T-cell (primary cell): Measurements from ENCODE around the gene ORC6. TPM values are rescaled to one million over a fixed set of nuclear protein-coding genes. Genes with fewer than 3 reads are reported as not detected.

ENCODE experiments used
- ATAC-seq, 4 experiments: fragments of 200-7000 bp in 3 of 4; fragments of 150-1000 bp in 1 of 4; cut with Tn5 transposase; replicated peaks in 1 of 4; 1 replicate in 3 of 4; 2 replicates in 1 of 4; pipeline ENCODE4 v1.10.0; 2021; ENCODE audit warnings: moderate library complexity in 3 of 4, mild to moderate bottlenecking in 2 of 4, moderate number of reproducible peaks in 1 of 4
- CTCF ChIA-PET, 2 donors: fragments of 300-600 bp; sonication (Branson Sonifier 250); formaldehyde crosslinking; loops; one replicate each; lab custom pipeline; 2022; ENCODE audit warnings: antibody characterized with exemption in 2 of 2; lab: Charles Lee
- POLR2A ChIA-PET, 2 donors: fragments of 300-600 bp; sonication (Branson Sonifier 250); formaldehyde crosslinking; loops; one replicate each; lab custom pipeline; 2022; ENCODE audit warnings: antibody characterized with exemption in 2 of 2; lab: Charles Lee
- DNase-seq, 35 experiments: peaks; one replicate each; pipeline versions ENCODE4 v3.0.0 to v3.0.0-alpha.2; 2013 to 2023
- H3K27ac ChIP-seq: one replicate; pipeline ENCODE4 v1.5.1; 2013; ENCODE audit warnings: low read length
- H3K27me3 ChIP-seq, 2 experiments: replicated peaks in 1 of 2; 1 replicate in 1 of 2; 2 replicates in 1 of 2; pipeline versions ENCODE4 v1.6.1 to v1.7.0; 2013; ENCODE audit warnings: low read length in 1 of 2, mixed read lengths in 1 of 2; ENCODE audit not compliant: control insufficient read depth in 2 of 2, insufficient read depth in 2 of 2; ENCODE audit errors: extremely low read depth in 1 of 2
- H3K36me3 ChIP-seq, 2 donors: 1 replicate in 1 of 2; 2 replicates in 1 of 2; pipeline versions ENCODE4 v1.6.1 to v1.7.0; 2013; ENCODE audit warnings: low read length in 1 of 2; ENCODE audit not compliant: control insufficient read depth in 2 of 2, insufficient read depth in 1 of 2; ENCODE audit errors: extremely low read depth in 1 of 2
- H3K4me1 ChIP-seq, 2 experiments: 1 replicate in 1 of 2; 2 replicates in 1 of 2; pipeline versions ENCODE4 v1.6.1 to v1.7.0; 2013; ENCODE audit warnings: low read length in 2 of 2, mixed read lengths in 1 of 2; ENCODE audit not compliant: insufficient read depth in 2 of 2, control insufficient read depth in 1 of 2; ENCODE audit errors: extremely low read depth in 1 of 2
- H3K4me3 ChIP-seq, 2 donors: 1 replicate in 1 of 2; 2 replicates in 1 of 2; pipeline versions ENCODE4 v1.5.1 to v1.7.0; 2013; ENCODE audit warnings: mild to moderate bottlenecking in 2 of 2, low read length in 1 of 2, moderate library complexity in 1 of 2; ENCODE audit not compliant: control insufficient read depth in 1 of 2; ENCODE audit errors: extremely low read depth in 1 of 2
- H3K9me3 ChIP-seq: 2 replicates; pipeline ENCODE4 v1.7.0; 2013
- H3K27ac Mint-ChIP-seq, 2 donors: one replicate each; pipeline ENCODE4 v1.8.0; 2020 to 2021; ENCODE audit warnings: mild to moderate bottlenecking in 2 of 2, mixed read lengths in 2 of 2
- H3K27me3 Mint-ChIP-seq, 2 donors: one replicate each; pipeline ENCODE4 v1.8.0; 2021 to 2022; ENCODE audit warnings: mixed read lengths in 2 of 2
- H3K36me3 Mint-ChIP-seq: one replicate; pipeline ENCODE4 v1.8.0; 2021; ENCODE audit warnings: mixed read lengths
- H3K4me1 Mint-ChIP-seq, 3 donors: one replicate each; pipeline ENCODE4 v1.8.0; 2020 to 2022; ENCODE audit warnings: mixed read lengths in 3 of 3, mild to moderate bottlenecking in 1 of 3
- H3K4me3 Mint-ChIP-seq, 3 donors: one replicate each; pipeline ENCODE4 v1.8.0; 2020 to 2022; ENCODE audit warnings: mild to moderate bottlenecking in 3 of 3, mixed read lengths in 3 of 3, moderate library complexity in 3 of 3
- H3K9me3 Mint-ChIP-seq, 3 donors: one replicate each; pipeline ENCODE4 v1.8.0; 2020 to 2022; ENCODE audit warnings: mixed read lengths in 3 of 3
- WGBS: methylation state at CpG from one replicate; pipeline ENCODE4 v1.1.5; 2013; ENCODE audit warnings: missing lambda C conversion rate; ENCODE audit not compliant: insufficient coverage; 5-methylcytosine and 5-hydroxymethylcytosine counted together
- total RNA-seq, 35 experiments: library from RNA in 6 of 35; stranded (reverse) in 6 of 35; fragments of 120-200 nt in 1 of 35; gene quantifications; one replicate each; pipeline versions ENCODE4 v1.2.1 to v1.2.4 and lab custom pipeline; 2013 to 2026

ORC6 gene
- total RNA-seq, 5 donors from 2014 or later (not counting 1 experiment from before 2014, with no cell fraction given) = 2.6 to 6.2 (median 3.0) TPM

GRCh38 chr16:46695937-46696336 is 6.5 kb downstream of the ORC6 start:
- 94% methylated on average over 5 of the region's 5 CpGs for WGBS
- Mint-ChIP-seq H3K4me3 (no peak overlapping the region), H3K27me3 (no peaks in the 10 kb centered on the region), H3K36me3 (peaks cover 2% of the 10 kb centered on the region), H3K27ac (no peak overlapping the region), H3K4me1 (peaks cover 0 to 6% (median 0%) of the 10 kb centered on the region in 3 donors), H3K9me3 (no peaks in the 10 kb centered on the region)
- ChIA-PET CTCF (no interaction called here), POLR2A (no interaction called here)
- Histone ChIP-seq H3K4me1 (peaks cover under 1% of the 10 kb centered on the region in 2 experiments), H3K36me3 (no peaks in the 10 kb centered on the region), H3K4me3 (no peak overlapping the region), H3K9me3 (no peaks in the 10 kb centered on the region), H3K27ac (no peak overlapping the region), H3K27me3 (no peaks in the 10 kb centered on the region)
- DNase-seq = no peak
- ATAC-seq = no peak

- Mint-ChIP-seq H3K27me3 (no peaks in the 10 kb centered on the region), H3K4me3 (no peak overlapping the region), H3K9me3 (no peaks in the 10 kb centered on the region), H3K27ac (no peak overlapping the region), H3K4me1 (peaks cover 0 to 4% (median 0%) of the 10 kb centered on the region in 3 donors), H3K36me3 (peaks cover 2% of the 10 kb centered on the region)
- Histone ChIP-seq H3K36me3 (no peaks in the 10 kb centered on the region), H3K27ac (no peak overlapping the region), H3K27me3 (no peaks in the 10 kb centered on the region), H3K4me3 (no peak overlapping the region), H3K9me3 (no peaks in the 10 kb centered on the region), H3K4me1 (no peaks in the 10 kb centered on the region)
- ChIA-PET POLR2A (no interaction called here), CTCF (no interaction called here)
- 94% methylated on average over 2 of the region's 3 CpGs for WGBS
- DNase-seq (no peak), ATAC-seq (no peak)
These were observed 7.5 kb downstream of the ORC6 start for GRCh38 chr16:46696957-46697356.

GRCh38 chr16:46700048-46700447 is 10.6 kb downstream of the ORC6 start:
- ChIA-PET POLR2A (no interaction called here), CTCF (interaction anchor here in 1 of 2 donors (0.6 kb wide), 1 partner anchor 133 kb away, joined by 4 read pairs; no protein-coding TSS in a partner anchor)
- Mint-ChIP-seq H3K9me3 (no peaks in the 10 kb centered on the region), H3K27ac (no peak overlapping the region), H3K4me3 (no peak overlapping the region), H3K36me3 (no peaks in the 10 kb centered on the region), H3K27me3 (no peaks in the 10 kb centered on the region), H3K4me1 (no peaks in the 10 kb centered on the region)
- no peaks in the 10 kb centered on the region for H3K4me1 ChIP-seq
- DNase-seq (no peak), ATAC-seq (no peak)
- H3K4me3 ChIP-seq = no peak overlapping the region
- H3K27me3 ChIP-seq = no peaks in the 10 kb centered on the region
- no peaks in the 10 kb centered on the region for H3K9me3 ChIP-seq
- no peak overlapping the region for H3K27ac ChIP-seq
- H3K36me3 ChIP-seq = no peaks in the 10 kb centered on the region
- WGBS = no CpG with 5 or more reads among the region's 3 CpGs

GRCh38 chr16:46701615-46702014 is 12.2 kb downstream of the ORC6 start:
- POLR2A ChIA-PET = no interaction called here
- Mint-ChIP-seq H3K4me1 (no peaks in the 10 kb centered on the region), H3K4me3 (no peak overlapping the region), H3K36me3 (no peaks in the 10 kb centered on the region), H3K27ac (no peak overlapping the region), H3K27me3 (peaks cover 0 to under 1% of the 10 kb centered on the region in 2 donors), H3K9me3 (no peaks in the 10 kb centered on the region)
- WGBS = no CpG with 5 or more reads among the region's 4 CpGs
- CTCF ChIA-PET = no interaction called here
- Histone ChIP-seq H3K4me1 (no peaks in the 10 kb centered on the region), H3K27ac (no peak overlapping the region), H3K4me3 (no peak overlapping the region), H3K27me3 (no peaks in the 10 kb centered on the region), H3K9me3 (no peaks in the 10 kb centered on the region), H3K36me3 (no peaks in the 10 kb centered on the region)
- no peak for ATAC-seq
- DNase-seq = no peak

GRCh38 chr16:46702030-46702429 is 12.6 kb downstream of the ORC6 start:
- Histone ChIP-seq H3K27ac (no peak overlapping the region), H3K36me3 (no peaks in the 10 kb centered on the region), H3K4me3 (no peak overlapping the region), H3K9me3 (no peaks in the 10 kb centered on the region), H3K4me1 (no peaks in the 10 kb centered on the region), H3K27me3 (no peaks in the 10 kb centered on the region)
- DNase-seq = no peak
- H3K27me3 Mint-ChIP-seq = peaks cover 0 to 5% of the 10 kb centered on the region in 2 donors
- POLR2A ChIA-PET = no interaction called here
- no CpG with 5 or more reads among the region's 2 CpGs for WGBS
- H3K36me3 Mint-ChIP-seq = no peaks in the 10 kb centered on the region
- CTCF ChIA-PET = interaction anchor here (0.5 to 0.6 kb wide), 2 partner anchors 28 to 669 kb away, joined by 3 to 4 read pairs; no protein-coding TSS in a partner anchor
- no peaks in the 10 kb centered on the region for H3K9me3 Mint-ChIP-seq
- no peaks in the 10 kb centered on the region for H3K4me1 Mint-ChIP-seq
- H3K4me3 Mint-ChIP-seq = no peak overlapping the region
- no peak for ATAC-seq
- H3K27ac Mint-ChIP-seq = no peak overlapping the region

- Histone ChIP-seq H3K4me1 (no peaks in the 10 kb centered on the region), H3K4me3 (no peak overlapping the region), H3K9me3 (no peaks in the 10 kb centered on the region), H3K27me3 (no peaks in the 10 kb centered on the region), H3K27ac (no peak overlapping the region), H3K36me3 (no peaks in the 10 kb centered on the region)
- Mint-ChIP-seq H3K36me3 (no peaks in the 10 kb centered on the region), H3K27ac (no peak overlapping the region), H3K27me3 (peaks cover 0 to 6% of the 10 kb centered on the region in 2 donors), H3K9me3 (no peaks in the 10 kb centered on the region), H3K4me1 (no peaks in the 10 kb centered on the region), H3K4me3 (no peak overlapping the region)
- ChIA-PET CTCF (interaction anchor here (0.6 kb wide), 2 partner anchors 31 to 1918 kb away, joined by 3 to 9 read pairs; no protein-coding TSS in a partner anchor), POLR2A (no interaction called here)
- ATAC-seq = no peak
- no peak for DNase-seq
- WGBS = no CpG with 5 or more reads among the region's 1 CpG
These were observed 17.2 kb downstream of the ORC6 start for GRCh38 chr16:46706642-46707041.
